ENCODE measurements around the gene PRAC2.

- TF ChIP-seq ZNF8 (CRISPR knock-in tag; IDR thresholded peaks at IDR 0.05) (no peak), TCF4 (CRISPR knock-in tag; IDR thresholded peaks at IDR 0.05; ENCODE audit: borderline replicate concordance) (no peak), SNAI2 (CRISPR knock-in tag; IDR thresholded peaks at IDR 0.05) (no peak), ZNF70 (CRISPR knock-in tag; IDR thresholded peaks at IDR 0.05) (no peak), TSHZ2 (CRISPR knock-in tag; IDR thresholded peaks at IDR 0.05) (no peak), ZNF565 (CRISPR knock-in tag; conservative IDR thresholded peaks at IDR 0.05; ENCODE audit: low read depth) (no peak), PATZ1 (CRISPR knock-in tag; IDR thresholded peaks at IDR 0.05; ENCODE audit: borderline replicate concordance) (no peak), CSDC2 (CRISPR knock-in tag; IDR thresholded peaks at IDR 0.05) (no peak), CREB5 (CRISPR knock-in tag; IDR thresholded peaks at IDR 0.05; ENCODE audit: low read depth) (no peak), BACH2 (CRISPR knock-in tag; IDR thresholded peaks at IDR 0.05; ENCODE audit: borderline replicate concordance) (no peak), GLIS3 (CRISPR knock-in tag; IDR thresholded peaks at IDR 0.05) (no peak)
These were observed 32.4 kb downstream of the PRAC2 start for GRCh38 chr17:48755356-48755755.
